Ovary (tissue), 9 donors: ENCODE data around the gene MT1G. TPM values are rescaled to one million over a fixed set of nuclear protein-coding genes. Genes with fewer than 3 reads are reported as not detected.

Experiments
- DNase-seq, 5 donors: peaks; one replicate each; pipeline ENCODE4 v3.0.0-alpha.2; 2019 to 2020
- H3K27ac ChIP-seq, 2 donors: fragments of 200-600 bp; one replicate each; pipeline versions ENCODE4 v1.5.1 to v1.8.0; 2019 to 2022
- H3K27me3 ChIP-seq: fragments of 200-600 bp; one replicate; pipeline ENCODE4 v1.8.0; 2022
- H3K36me3 ChIP-seq: fragments of 200-600 bp; sonication (generic); one replicate; pipeline ENCODE4 v1.5.1; 2019
- H3K4me1 ChIP-seq: one replicate; pipeline ENCODE4 v1.8.1; 2013; ENCODE audit warnings: mild to moderate bottlenecking, moderate library complexity; ENCODE audit not compliant: insufficient read depth
- H3K4me3 ChIP-seq: fragments of 200-600 bp; sonication (generic); one replicate; pipeline ENCODE4 v1.5.1; 2017
- H3K9me3 ChIP-seq, 2 donors: fragments of 200-600 bp in 1 of 2; sonication (generic) in 1 of 2; one replicate each; pipeline versions ENCODE4 v1.5.1 to v1.8.1; 2013 to 2019; ENCODE audit warnings: mild to moderate bottlenecking in 1 of 2, moderate library complexity in 1 of 2
- CTCF ChIP-seq, 3 donors: fragments of 450-650 bp in 2 of 3; fragments of 200-600 bp in 1 of 3; IDR thresholded peaks; one replicate each; pipeline versions ENCODE4 v1.5.1 to v1.8.0; 2016 to 2022; ENCODE audit warnings: antibody characterized with exemption in 3 of 3, mild to moderate bottlenecking in 1 of 3
- EP300 ChIP-seq: sonication (generic); formaldehyde crosslinking; IDR thresholded peaks from one replicate; pipeline ENCODE4 v1.6.1; 2017; ENCODE audit warnings: antibody characterized with exemption
- POLR2A ChIP-seq: fragments of 450-650 bp; IDR thresholded peaks from one replicate; pipeline ENCODE4 v1.6.1; 2017; ENCODE audit warnings: antibody characterized with exemption, mild to moderate bottlenecking, moderate library complexity
- WGBS, 3 donors: extraction: QIAGEN DNeasy Blood & Tissue Kit in 1 of 3; methylation state at CpG; one replicate each; pipeline versions ENCODE4 v1.1.5 to v1.1.7; 2013 to 2017; 5-methylcytosine and 5-hydroxymethylcytosine counted together
- intact Hi-C, 4 donors: fragments of 100-400 bp; cut with DNase I; formaldehyde crosslinking; loops; one replicate each; pipeline versions ENCODE4 v1.11.0 to v1.15.1; 2022 to 2023
- polyA plus RNA-seq, 2 donors: library from polyadenylated mRNA; stranded (reverse); fragments of 200-250 nt in 1 of 2; fragments of 350-450 nt in 1 of 2; fragmentation: Illumina TruSeq in 1 of 2; extraction: RNeasy Lipid Tissue Mini Kit (QIAGEN cat#74804) in 1 of 2; gene quantifications; one replicate each; pipeline ENCODE4 v1.2.3, GENCODE V29; 2013 to 2014
- total RNA-seq, 7 donors: library from RNA; depleted of rRNA in 2 of 7; stranded (reverse); fragments of >200 nt in 2 of 7; fragmentation: NEBNext Ultra II Directional in 3 of 7; extraction: Animal tissue kit (Norgen Biotek cat#: 25700) in 3 of 7; gene quantifications; one replicate each; pipeline versions ENCODE4 v1.1.0 to v1.2.4, GENCODE V29; 2016 to 2023
- donor health status: DM: no; HTN: no; CAD: no; lungs with moderate emphysema.
- donor health status: DM: no; HTN: no; CAD: no.
- donor health status: Bipolar disorder and iron deficiency.
- donor health status: DM: yes; HTN: yes; CAD: no.
- donor health status: DM: no; HTN: no; CAD: no.
- donor health status: DM: yes; HTN: yes; CAD: no.

MT1G gene
- total and polyA plus RNA-seq, 9 donors, result 1.00 to 6.9 (median 3.9) TPM; not detected in 3

GRCh38 chr16:56684256-56684925 is 16.5 kb upstream of the MT1G start:
- Histone ChIP-seq H3K36me3 (no peaks in the 10 kb centered on the region), H3K4me1 (peaks cover 14% of the 10 kb centered on the region), H3K27me3 (no peaks in the 10 kb centered on the region), H3K4me3 (no peak overlapping the region), H3K27ac (no peak overlapping the region), H3K9me3 (no peaks in the 10 kb centered on the region)
- DNase-seq, result no peak
- intact Hi-C loops, result loop anchor here in 1 of 4 donors (10.0 kb wide), 1 partner anchor 100 kb away; the partner anchor contains the start of gene MT3
- TF ChIP-seq POLR2A (no peak), CTCF (IDR thresholded peaks at IDR 0.05) (no peak), EP300 (no peak)
- WGBS, 3 donors, result 64 to 77% (median 72%) methylated on average over 4 of the region's 4 CpGs

GRCh38 chr16:56683424-56684172 is 15.7 kb upstream of the MT1G start:
- no peak for DNase-seq
- no peaks in the 10 kb centered on the region for H3K9me3 ChIP-seq
- H3K4me3 ChIP-seq, result peak overlapping the region; percentile 35
- H3K27ac ChIP-seq, result no peak overlapping the region
- H3K27me3 ChIP-seq, result no peaks in the 10 kb centered on the region
- H3K36me3 ChIP-seq, result no peaks in the 10 kb centered on the region
- intact Hi-C loops, result loop anchor here in 1 of 4 donors (10.0 kb wide), 1 partner anchor 99 kb away; the partner anchor contains the start of gene MT3
- TF ChIP-seq CTCF (IDR thresholded peaks at IDR 0.05) (no peak), POLR2A (no peak), EP300 (no peak)
- peaks cover 14% of the 10 kb centered on the region for H3K4me1 ChIP-seq
- whole genome bisulfite sequencing, 3 donors, result 75 to 86% (median 77%) methylated on average over 5 of the region's 5 CpGs

- Histone ChIP-seq H3K27me3 (no peaks in the 10 kb centered on the region), H3K36me3 (no peaks in the 10 kb centered on the region), H3K4me3 (peak overlapping the region; percentile 35), H3K27ac (peak overlapping the region in 1 of 2 donors; percentile 37), H3K4me1 (peaks cover 14% of the 10 kb centered on the region), H3K9me3 (no peaks in the 10 kb centered on the region)
- no peak for TF ChIP-seq POLR2A
- no peak for TF ChIP-seq CTCF (IDR thresholded peaks at IDR 0.05)
- TF ChIP-seq EP300, result no peak
- WGBS, 3 donors, result 20 to 29% (median 25%) methylated on average over 8 of the region's 8 CpGs
- peak in 3 of 5 donors; percentile 17 to 52 (median 30) for DNase-seq
- intact Hi-C loops, result loop anchor here in 2 of 4 donors (1.0 to 10.0 kb wide), 2 partner anchors 75 to 98 kb away; partner anchors contain the start of genes MT2A (in 1 of the 2) and MT3 (in 1 of the 2)
Measured at GRCh38 chr16:56682703-56683397, 15.0 kb upstream of the MT1G start.
